Stimulated activated CD4-positive, alpha-beta T cell treated with anti-CD3 and anti-CD28 coated beads, Interleukin-15, amount 100 ng/mL, for 1 hour (primary cell): ENCODE measurements around the gene CDK11B.
"Not testable (repeated sequence)": the region's sequence is repeated elsewhere in the genome, so short reads cannot be mapped to it uniquely, and the experiment has no call there.

Experiments used
- DNase-seq, 2 donors: peaks; one replicate each; pipeline ENCODE4 v3.0.0-alpha.2; 2020; ENCODE audit warnings: low read depth in 1 of 2, low spot score in 1 of 2

The CDK11B gene

DNA sequence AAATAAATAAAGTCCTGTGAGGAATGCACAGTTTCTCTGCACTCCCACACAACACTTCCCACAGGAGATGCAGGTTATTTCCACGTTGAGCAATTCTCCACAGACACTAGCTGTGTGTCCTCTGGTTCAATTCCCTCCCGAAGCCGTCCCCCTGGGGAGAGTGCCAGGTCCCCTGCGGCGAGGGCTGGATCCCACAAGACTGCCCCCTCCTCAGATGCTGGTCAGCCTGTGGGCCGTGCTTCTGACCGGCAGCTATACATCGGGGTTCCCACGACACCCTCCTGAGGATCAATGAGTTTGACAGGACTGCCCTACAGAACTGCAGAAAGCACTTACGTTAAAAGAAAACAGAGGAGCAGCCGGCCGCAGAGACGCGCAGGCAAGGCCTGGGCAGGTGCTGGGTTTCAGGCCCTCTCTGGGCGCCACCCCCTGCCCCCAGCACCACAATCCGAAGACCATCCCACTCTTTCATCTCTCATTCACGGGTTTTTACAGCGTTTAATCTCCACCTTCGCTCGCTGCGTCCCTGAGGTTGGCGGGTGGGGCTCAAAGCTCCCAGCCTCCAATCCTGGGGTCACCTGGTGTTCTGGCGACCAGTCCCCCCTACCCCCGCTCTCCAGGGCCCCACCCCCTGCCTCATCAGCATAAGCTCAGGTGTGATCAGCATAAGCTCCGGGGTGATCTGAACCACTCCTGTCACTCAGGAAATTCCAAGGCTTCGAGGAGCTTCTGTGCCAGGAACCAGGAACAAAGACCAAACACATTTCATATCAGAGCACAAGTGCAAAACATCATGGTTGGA lies 24.5 kb upstream of the CDK11B start:
- DNase-seq = no peak

DNA sequence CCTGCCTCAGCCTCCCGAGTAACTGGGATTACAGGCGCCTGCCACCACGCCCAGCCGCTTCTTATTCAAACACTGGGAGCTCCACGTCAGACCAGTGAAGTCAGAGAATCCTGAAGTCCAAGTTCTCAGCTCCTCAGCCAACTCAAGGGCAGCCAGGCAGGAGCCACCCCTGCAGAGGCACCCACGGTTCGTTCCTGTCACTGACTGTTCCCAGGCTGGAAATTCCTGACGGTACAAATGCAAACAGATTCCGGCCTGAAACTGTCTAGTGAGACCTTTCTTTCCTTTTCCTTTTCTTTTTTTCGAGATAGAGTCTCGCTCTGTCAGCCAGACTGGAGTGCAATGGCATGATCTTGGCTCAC lies 22.1 kb upstream of the CDK11B start:
- no peak for DNase-seq

DNA sequence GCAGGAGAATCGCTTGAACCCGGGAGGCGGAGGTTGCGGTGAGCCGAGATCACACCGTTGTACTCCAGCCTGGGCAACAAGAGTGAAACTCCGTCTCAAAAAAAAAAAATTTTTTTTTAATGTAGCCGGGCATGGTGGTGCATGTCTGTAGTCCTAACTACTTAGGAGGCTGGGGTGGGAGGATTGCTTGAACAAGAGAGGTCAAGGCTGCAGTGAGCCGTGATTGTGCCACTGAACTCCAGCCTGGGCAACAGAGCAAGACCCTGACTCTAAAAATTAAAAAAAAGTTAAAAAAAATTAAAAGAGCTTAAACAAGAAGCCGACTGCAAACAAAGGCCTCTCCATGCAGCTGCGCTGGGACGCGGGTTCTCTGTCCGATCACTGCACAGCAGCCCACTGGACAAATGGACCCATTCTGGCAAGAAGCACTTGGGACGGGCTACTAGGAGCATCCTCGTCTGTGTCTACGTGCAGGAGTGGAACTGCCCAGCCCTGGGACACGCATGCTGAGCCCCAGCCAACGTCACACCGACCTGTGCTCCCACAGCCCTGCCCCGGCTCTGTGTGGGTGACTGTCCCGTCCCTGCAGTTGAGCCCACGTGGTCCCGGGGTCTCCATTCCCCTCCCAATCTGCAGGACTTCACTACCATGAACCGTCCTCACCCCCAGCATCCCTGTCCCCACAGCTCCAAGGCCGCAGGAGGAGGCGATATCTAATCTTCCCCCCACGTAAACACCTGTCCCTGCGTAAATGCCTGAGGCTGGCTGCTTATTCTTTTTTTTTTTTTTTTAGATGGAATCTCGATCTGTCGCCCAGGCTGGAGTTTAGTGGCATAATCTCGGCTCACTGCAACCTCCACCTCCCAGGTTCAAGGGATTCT lies 21.5 kb upstream of the CDK11B start:
- no peak for DNase-seq

DNA sequence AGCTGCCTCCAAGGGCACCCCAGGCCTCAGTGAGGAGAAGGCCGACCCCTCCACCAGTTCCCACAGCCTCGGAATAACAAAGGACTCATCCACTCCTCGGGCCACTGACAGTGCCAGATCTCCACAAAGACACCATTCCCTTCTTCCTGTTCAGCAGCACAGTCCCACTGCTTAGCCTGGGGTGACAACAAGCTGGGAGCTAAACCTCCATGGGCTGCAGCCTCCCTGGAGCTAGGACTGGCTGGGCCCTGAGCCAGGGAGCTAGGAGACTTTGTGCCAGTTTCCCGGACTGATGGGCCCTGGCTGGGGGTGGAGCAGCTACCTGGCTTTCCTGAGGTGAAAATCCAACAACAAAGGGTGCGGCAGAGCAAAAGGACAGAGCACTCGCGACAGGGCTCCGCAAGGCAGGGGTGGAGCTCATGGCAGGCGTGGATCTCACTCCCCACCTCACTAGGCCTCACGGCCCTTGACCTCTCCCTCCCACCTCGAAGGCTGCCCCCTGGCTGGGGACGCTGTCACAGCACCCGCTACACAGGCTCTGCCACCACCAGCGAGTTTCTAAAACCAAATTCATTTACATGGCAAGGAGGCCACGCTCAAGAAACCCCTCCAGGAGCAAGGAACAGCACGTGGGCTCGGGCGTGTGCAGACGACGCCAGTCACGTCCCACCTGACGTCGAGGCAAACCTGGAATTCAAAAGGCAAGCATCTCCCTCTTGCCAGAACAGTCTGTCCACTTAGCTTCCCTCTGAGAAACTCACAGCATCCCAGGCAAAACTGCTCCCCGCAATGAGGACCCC lies 20.0 kb upstream of the CDK11B start:
- peak in 1 of 2 donors; percentile 44 for DNase-seq

DNA sequence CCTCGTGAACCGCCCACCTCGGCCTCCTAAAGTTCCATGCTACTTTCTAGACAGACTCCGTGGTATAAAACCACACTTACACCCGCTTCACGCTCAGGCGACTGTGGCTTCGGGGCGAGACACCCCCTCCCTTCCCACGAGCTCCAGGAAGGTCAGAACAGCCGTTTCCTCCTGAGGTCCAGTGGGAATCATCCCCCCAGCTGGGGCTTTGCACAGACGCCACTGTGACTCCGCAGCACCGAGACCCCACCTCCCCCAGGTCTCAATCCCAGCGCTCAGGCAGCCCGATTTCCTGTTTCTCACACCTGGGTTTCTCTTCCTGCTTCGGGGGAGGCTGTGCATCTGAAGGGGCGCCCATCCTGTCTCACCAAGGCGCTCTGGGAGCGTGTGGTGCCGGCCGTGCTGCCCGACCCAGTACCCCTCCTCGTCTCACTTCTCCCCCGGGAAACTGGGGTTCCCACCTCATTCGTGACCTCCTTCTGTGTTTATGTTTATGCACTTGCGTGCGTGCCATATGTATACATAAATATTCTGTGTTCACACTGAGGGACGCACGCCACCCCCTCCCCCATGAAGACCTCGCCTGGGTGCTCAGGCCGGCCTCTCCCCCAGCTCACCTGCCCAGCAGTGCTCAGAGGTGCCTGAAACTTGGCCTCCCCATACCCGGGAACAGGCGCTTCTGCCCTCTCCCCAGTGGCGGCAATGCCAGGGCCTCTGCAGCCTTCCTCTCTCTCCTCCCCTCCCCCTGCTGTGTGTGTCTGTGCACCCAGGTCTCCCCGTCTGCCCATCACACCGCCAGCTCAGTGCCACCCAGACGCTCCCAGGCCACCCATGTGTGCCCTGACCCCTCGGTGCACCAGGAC lies 19.1 kb upstream of the CDK11B start:
- peak in 1 of 2 donors; percentile 28 for DNase-seq

DNA sequence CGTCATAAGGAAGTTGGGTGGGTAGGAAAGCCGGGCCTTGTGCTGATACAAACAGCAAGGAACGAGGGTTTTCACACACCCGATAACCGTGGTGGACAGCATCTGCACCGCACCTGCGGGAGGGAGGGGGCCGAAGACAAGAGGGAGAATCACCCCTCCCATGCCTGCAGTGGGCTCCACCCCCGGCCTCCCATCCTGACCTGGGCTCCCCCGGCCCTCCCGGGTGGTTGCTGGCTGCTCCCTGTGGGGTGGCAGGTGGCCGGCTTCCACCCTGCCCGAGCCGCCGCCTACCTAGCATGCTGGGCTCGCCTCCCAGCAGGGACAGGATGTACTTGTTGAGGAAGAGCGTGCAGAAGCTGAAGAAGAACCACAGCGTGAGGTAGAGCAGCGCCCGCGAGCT lies 17.3 kb upstream of the CDK11B start:
- DNase-seq = not testable (repeated sequence)

DNA sequence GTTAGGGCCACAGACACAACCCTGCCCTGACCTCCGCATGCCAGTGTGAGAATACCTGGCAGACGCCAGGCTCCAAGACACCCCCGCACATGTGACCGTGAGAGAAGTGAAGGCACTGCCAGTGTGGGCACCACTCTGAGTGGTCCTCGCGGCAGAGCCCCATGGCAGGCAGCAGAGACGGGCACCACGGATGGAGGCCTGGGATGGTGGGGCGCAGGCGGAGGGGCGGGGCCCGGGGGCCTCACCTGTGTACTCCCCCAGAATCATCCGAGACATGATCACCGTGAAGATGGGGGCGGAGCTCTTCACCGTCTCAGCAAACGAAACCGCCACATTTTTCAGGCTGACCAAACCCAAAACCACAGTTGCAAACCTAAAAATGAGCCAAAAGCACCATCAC lies 16.4 kb upstream of the CDK11B start:
- DNase-seq = not testable (repeated sequence)

DNA sequence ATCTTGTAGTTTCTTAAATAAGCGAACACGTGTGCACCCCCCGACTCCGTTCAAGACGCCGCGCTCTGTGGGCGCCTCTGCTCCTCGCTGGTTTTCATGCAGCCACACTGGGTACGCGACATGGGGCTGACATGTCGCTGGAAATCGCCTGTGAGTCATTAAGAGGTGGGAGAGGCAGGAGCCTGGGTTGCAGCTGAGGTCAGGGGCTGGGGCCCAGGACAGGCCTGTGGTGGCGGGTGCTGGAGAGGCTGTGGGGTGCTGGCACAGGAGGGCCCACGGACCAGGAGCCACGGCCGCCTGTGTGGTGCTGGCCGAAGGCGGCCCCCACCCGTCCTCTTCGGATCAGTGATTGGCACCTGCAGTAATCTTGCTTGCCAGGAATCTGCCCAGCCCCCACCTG lies 16.0 kb upstream of the CDK11B start:
- DNase-seq = not testable (repeated sequence)

DNA sequence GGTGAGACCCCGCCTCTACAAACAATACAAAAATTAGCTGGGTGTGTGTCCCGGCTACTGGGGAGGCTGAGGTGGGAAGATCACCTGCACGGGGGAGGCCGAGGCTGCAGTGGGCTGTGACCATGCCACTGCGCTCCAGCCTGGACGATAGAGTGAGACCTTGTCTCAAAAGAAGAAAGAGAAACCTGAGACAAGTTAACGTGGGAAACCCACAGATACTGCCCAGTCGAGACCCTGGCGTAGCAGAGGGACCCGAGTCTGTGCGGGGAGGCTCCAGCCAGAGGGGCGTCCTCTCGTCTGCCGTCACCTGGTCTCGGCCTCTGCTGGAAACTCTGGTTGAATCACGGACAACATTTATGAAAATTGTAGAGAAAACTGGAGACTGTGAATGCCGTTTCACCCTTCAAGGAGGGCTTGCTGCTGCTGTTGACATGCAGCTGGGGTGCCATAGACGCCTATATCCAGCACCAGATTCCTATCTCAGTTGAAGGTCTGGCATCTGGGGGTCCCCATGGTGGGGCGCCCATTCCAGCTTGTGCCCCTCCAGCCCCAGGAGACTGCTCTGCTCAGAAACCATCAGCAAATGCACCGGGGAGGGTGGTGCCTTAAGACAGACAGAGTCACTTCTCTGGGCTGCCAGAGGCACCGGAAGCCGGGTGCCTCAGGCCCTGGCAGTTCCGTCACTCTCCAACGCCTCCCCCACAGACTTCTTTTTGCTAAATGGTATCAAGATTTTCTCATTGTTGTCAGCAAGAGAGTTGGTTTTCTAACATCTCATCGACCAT lies 13.6 kb upstream of the CDK11B start:
- no peak for DNase-seq

DNA sequence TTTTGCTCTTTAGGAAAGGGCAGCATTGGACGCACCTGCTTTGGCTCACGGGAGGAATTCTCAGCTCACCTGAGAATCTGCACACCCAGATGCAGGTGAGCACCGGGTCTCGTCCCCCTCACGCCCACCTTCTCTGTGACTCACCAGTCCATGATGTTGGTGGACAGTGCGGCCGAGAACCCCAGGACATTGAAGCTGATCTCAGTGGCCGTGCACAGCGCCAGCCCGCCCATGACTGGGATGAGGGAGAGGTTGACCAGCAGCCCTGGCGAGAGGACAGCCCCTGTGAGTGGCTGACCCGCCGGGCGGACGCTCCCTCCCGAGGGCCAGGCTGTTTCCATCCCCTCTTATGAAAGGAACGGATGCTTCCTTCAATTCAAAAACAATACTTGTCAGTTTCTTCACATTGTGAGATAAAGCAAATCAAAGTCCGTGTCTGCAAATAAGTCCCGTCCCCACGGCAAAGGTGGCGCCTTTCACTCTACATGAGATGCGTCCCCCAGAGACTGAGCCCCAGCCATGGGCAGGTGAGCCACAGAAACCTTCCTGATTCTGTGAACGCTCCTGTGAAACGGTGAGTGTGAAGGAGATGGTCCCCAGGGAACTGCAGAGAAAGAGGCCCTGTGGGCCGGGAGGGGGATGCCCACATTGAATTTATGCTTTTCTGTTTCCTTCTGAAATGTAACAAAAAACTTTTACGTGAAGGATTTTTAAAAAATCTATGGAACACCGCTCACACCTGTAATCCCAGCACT lies 12.7 kb upstream of the CDK11B start:
- no peak for DNase-seq

DNA sequence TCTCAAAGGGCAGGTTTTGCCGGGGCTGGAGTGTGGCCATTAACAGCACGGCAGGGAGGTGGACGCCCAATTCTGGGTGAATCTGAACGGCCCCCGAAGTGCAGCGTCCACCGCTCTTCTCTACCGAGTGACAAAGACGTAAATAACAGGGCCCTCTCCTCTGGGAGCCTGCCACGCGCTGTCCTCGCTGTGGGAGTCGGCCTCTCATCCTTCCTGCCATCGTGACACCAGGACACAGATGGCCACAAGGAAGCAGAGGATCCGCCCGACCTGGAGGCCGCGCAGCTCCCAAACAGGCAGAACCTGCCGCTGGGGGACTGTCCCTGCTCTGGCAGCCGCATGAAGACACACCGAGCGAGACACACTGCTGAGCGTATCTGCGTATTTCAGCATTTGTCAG lies 12.1 kb upstream of the CDK11B start:
- no peak for DNase-seq

DNA sequence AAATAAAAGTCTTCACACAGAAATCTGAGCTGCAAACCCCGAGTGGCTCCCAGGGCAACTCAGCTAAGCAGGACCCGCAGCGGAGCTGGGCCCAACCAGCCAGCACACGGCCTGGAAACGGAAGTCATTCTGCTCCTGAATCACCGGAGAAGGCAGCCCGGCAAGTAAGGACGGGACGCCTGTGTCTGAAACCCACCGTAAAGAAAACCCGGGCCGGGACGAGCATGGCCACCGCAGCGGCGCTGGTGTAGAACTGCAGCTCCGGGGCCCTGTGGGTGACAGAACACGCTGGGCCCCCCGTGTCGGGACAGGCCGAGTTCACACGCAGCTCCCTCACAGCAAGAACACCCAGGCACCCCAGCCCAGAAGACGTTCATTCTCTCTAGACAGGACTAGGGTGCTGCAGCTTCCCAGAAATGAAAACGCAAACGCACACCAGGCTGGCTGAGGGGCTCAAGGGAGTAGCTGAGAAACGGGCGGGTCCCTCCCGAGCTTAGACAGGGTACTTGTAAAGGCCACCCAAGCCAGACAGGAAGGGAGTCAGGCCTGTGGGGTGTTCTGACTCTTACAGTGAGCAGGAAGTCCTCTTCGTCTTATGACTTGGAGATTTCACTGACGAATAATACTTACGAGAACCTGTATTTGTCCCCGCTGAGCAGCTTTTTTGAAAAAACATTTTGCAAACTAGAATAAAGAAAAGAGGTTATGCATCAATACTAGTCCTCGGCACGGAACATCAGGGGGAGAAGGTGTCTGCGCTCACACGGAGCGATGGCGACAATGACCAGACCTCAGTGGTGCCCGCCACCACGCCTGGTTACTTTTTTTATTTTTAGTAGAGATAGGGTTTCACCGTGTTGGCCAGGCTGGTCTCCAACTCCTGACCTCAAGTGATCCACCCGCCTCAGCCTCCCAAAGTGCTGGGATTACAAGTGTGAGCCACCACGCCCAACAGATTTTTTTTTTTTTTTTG lies 10.9 kb upstream of the CDK11B start:
- no peak for DNase-seq

DNA sequence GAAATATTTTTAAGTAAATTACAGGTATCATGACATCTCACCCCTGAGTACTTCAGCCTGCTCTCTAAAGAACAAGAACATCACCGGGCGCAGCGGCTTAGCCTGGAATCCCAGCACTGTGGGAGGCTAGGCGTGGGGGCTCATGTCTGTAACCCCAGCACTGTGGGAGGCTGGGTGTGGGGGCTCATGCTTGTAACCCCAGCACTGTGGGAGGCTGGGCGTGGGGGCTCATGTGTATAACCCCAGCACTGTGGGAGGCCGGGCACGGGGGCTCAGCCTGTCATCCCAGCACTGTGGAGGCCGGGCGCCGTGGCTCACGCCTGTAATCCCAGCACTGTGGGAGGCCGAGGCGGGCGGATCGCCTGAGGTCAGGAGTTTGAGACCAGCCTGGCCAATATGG lies 7.7 kb upstream of the CDK11B start:
- DNase-seq = no peak

DNA sequence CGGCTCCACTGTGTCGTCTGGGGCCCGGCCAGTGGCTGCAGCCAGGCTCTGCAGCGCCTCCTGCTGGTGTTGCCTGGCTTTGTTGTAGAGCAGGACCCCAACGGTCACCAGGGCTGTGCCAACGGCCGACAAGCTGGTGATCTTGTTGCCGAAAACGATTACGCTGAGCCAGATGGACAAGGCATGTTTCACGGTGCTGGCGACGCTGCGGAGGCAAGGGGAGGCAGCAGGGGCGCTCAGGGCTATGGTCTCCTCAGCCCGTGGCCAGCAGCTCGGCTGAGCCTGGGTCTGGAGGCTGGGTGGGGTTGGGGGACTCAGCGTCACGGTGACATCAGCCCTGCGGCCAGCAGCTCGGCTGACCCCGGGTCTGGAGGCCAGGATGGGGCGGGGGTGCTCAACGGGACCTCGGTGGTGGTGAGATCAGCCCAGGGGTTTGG lies 7.0 kb upstream of the CDK11B start:
- no peak for DNase-seq

DNA sequence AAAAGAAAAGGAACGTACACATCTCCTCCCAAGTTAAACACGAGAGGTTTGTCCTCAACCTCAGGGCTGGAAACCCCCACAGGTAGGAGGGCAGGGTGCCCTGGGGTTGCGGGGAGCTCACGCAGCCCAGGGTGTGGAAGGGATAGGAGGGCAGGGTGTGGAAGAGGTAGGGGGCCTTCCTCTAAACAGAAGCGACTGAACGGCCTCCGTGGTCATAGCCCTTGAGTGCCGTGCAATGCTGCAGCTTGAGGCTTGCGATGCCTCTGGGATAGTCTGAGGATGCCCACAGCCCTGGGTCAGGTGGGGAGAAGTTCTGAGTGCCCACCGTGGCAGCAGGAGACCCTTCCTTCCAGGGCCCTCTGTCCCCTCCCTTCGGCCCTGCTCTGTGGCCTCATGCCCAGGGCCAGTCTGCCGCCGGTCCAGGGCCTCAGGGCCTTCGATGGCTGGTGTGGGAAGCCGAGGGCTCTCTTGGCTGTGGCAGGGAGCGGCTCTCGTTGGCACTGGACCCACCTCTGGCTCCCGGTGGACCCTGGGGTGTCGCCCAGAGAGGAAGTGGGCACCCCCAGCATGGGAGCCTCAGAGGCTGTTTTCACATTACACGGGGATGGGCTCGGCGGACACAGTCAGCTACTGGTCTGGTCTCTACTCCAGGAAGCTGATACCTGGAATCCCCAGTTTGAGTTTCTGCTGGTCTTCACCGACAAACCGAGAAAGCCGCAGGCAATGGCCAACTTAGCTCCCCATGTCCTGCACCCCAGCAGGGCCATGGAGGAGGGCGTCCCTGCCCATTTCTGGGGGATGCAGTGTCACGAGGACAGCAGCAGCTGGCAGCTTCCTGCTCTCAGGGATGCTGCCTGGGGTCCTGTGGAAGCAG lies 6.4 kb upstream of the CDK11B start:
- no peak for DNase-seq

DNA sequence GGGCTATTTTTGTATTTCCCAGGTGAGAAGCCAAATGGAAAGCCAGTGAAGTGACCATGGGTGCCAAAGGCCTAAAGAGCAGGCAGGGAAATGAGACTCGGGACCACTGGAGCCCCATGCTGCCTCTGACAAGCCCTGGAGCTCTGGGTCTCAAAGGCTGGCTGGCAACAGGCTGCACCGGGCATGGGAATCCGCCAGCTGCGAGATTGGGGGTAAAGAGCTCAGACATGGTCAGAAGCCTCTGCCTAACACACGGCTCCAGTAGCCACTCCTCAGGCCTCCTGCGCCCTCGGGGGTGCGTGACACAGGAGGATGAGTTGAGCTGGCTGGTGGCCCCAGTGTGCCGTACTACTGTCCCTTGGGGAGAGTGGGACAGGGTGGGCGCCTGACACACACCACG lies 5.5 kb upstream of the CDK11B start:
- not testable (repeated sequence) for DNase-seq
